ENCODE data around the gene SAP25. TPM values are rescaled to one million over a fixed set of nuclear protein-coding genes. Genes with fewer than 3 reads are reported as not detected.

The SAP25 gene
- total and polyA plus RNA-seq, 9 donors = 3.2 to 10.1 (median 6.8) TPM; not detected in 1

GRCh38 chr7:100599911-100600729 is 26.4 kb upstream of the SAP25 start:
- H3K27me3 ChIP-seq = no peaks in the 10 kb centered on the region
- no peak overlapping the region for H3K4me3 ChIP-seq
- DNase-seq = no peak
- no peak overlapping the region for H3K27ac ChIP-seq
- peaks cover 19% of the 10 kb centered on the region for H3K4me1 ChIP-seq (ENCODE audit: insufficient read depth)
- TF ChIP-seq POLR2A (IDR thresholded peaks at IDR 0.05) = no peak
- TF ChIP-seq, protein P1, sequence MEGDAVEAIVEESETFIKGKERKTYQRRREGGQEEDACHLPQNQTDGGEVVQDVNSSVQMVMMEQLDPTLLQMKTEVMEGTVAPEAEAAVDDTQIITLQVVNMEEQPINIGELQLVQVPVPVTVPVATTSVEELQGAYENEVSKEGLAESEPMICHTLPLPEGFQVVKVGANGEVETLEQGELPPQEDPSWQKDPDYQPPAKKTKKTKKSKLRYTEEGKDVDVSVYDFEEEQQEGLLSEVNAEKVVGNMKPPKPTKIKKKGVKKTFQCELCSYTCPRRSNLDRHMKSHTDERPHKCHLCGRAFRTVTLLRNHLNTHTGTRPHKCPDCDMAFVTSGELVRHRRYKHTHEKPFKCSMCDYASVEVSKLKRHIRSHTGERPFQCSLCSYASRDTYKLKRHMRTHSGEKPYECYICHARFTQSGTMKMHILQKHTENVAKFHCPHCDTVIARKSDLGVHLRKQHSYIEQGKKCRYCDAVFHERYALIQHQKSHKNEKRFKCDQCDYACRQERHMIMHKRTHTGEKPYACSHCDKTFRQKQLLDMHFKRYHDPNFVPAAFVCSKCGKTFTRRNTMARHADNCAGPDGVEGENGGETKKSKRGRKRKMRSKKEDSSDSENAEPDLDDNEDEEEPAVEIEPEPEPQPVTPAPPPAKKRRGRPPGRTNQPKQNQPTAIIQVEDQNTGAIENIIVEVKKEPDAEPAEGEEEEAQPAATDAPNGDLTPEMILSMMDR (IDR thresholded peaks at IDR 0.05) = no peak
- no peak for TF ChIP-seq EP300 (IDR thresholded peaks at IDR 0.05)
- intact Hi-C loops (cut with DNase I) = loop anchor here in 1 of 4 donors (5.0 kb wide), 1 partner anchor 72 kb away; the partner anchor contains the start of gene GNB2
- H3K9me3 ChIP-seq = no peaks in the 10 kb centered on the region
- 65 to 71% (median 65%) methylated on average over 14 to 18 of the region's 18 CpGs for WGBS, 3 donors
- no peaks in the 10 kb centered on the region for H3K36me3 ChIP-seq

DNA sequence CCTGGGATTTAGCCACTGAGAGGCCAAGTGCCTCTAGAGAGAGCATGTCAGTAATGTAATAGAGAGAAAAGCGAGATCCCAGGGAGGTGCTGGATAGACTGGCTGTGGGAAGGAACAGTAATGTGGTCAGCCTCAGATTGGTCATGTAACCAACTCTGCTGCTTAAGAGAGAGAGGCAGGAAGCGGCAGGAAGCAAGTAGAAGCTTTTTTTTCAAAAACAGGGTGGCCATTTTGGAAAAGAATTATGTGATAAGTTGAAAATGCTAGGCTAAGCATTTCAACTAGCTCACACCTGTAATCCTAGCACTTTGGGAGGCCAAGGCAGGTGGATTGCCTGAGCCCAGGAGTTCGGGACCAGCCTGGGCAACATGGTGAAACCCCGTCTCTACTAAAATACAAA is 24.7 kb upstream of the SAP25 start:
- 91 to 94% (median 92%) methylated on average over 4 of the region's 4 CpGs for WGBS, 3 donors
- H3K27ac ChIP-seq = no peak overlapping the region
- TF ChIP-seq, protein P1 (IDR thresholded peaks at IDR 0.05) = no peak
- TF ChIP-seq POLR2A (IDR thresholded peaks at IDR 0.05) (no peak), EP300 (IDR thresholded peaks at IDR 0.05) (no peak)
- no peaks in the 10 kb centered on the region for H3K9me3 ChIP-seq
- intact Hi-C loops (cut with DNase I) = no loop called here
- no peaks in the 10 kb centered on the region for H3K27me3 ChIP-seq
- H3K4me3 ChIP-seq = no peak overlapping the region
- no peak for DNase-seq
- no peaks in the 10 kb centered on the region for H3K36me3 ChIP-seq
- H3K4me1 ChIP-seq (ENCODE audit: insufficient read depth) = peaks cover 14% of the 10 kb centered on the region

GRCh38 chr7:100595188-100595587 is 21.5 kb upstream of the SAP25 start:
- TF ChIP-seq, protein P1 (IDR thresholded peaks at IDR 0.05) = no peak
- TF ChIP-seq POLR2A (IDR thresholded peaks at IDR 0.05) (no peak), EP300 (IDR thresholded peaks at IDR 0.05) (no peak)
- Histone ChIP-seq H3K4me1 (ENCODE audit: insufficient read depth) (no peaks in the 10 kb centered on the region), H3K27ac (no peak overlapping the region), H3K4me3 (no peak overlapping the region), H3K36me3 (no peaks in the 10 kb centered on the region), H3K9me3 (no peaks in the 10 kb centered on the region), H3K27me3 (no peaks in the 10 kb centered on the region)
- intact Hi-C loops (cut with DNase I) = no loop called here
- 90 to 96% (median 96%) methylated on average over 7 of the region's 7 CpGs for WGBS, 3 donors
- DNase-seq = no peak

DNA sequence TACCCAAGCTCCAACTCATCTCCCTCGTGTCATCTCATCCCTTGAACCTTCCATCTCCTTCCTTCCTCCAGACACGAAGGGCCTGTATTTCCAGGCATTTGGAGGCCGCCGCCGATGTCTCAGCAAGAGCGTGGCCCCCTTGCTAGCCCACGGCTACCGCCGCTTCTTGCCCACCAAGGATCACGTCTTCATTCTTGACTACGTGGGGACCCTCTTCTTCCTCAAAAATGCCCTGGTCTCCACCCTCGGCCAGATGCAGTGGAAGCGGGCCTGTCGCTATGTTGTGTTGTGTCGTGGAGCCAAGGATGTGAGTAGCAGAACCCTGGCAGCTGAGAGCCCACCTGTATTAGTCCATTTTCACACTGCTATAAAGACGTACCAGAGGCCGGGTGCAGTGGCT is 17.9 kb upstream of the SAP25 start:
- Histone ChIP-seq H3K36me3 (no peaks in the 10 kb centered on the region), H3K27me3 (no peaks in the 10 kb centered on the region), H3K4me3 (no peak overlapping the region), H3K4me1 (ENCODE audit: insufficient read depth) (no peaks in the 10 kb centered on the region), H3K27ac (no peak overlapping the region), H3K9me3 (no peaks in the 10 kb centered on the region)
- no peak for DNase-seq
- intact Hi-C loops (cut with DNase I) = no loop called here
- TF ChIP-seq, protein P1 (IDR thresholded peaks at IDR 0.05) = no peak
- no peak for TF ChIP-seq EP300 (IDR thresholded peaks at IDR 0.05)
- TF ChIP-seq POLR2A (IDR thresholded peaks at IDR 0.05) = no peak
- 93 to 96% (median 93%) methylated on average over 17 of the region's 17 CpGs for WGBS, 3 donors
